Measurements from ENCODE around the gene KCTD13.

Gene KCTD13

GRCh38 chr16:29925781-29926710 lies at the start of gene KCTD13 (continued):
- TF ChIP-seq ZNF596 (tag by site-specific recombination; IDR thresholded peaks at IDR 0.05): peak; percentile 39; the same call in 1 of the 2 replicates
- no peak for TF ChIP-seq ZBTB10 (tag by site-specific recombination; IDR thresholded peaks at IDR 0.05)
- TF ChIP-seq YY1 (tag by site-specific recombination; IDR thresholded peaks at IDR 0.05): 0 out of 2 replicates have a peak, but pooled peaks have one; percentile 60
- peak; percentile 88 for TF ChIP-seq KLF10 (tag by site-specific recombination; IDR thresholded peaks at IDR 0.05)
- peak; percentile 93 for TF ChIP-seq SP2 (tag by site-specific recombination; IDR thresholded peaks at IDR 0.05)
- TF ChIP-seq ZNF792 (tag by site-specific recombination; IDR thresholded peaks at IDR 0.05): no peak; the same call in 1 of the 2 replicates
- no peak for TF ChIP-seq ZNF514 (tag by site-specific recombination; IDR thresholded peaks at IDR 0.05)
- no peak for TF ChIP-seq ELK4 (IDR thresholded peaks at IDR 0.05; ENCODE audit: borderline replicate concordance, low read depth, low read length)
- peak; percentile 80 for TF ChIP-seq ZBTB20 (tag by site-specific recombination; IDR thresholded peaks at IDR 0.05)
- TF ChIP-seq YY2 (tag by site-specific recombination; IDR thresholded peaks at IDR 0.05): no peak
- TF ChIP-seq WT1 (tag by site-specific recombination; IDR thresholded peaks at IDR 0.05): no peak
- TF ChIP-seq GLI4 (tag by site-specific recombination; IDR thresholded peaks at IDR 0.05): 0 out of 2 replicates have a peak, but pooled peaks have one; percentile 56
- TF ChIP-seq ZNF548 (tag by site-specific recombination; IDR thresholded peaks at IDR 0.05): no peak
- TF ChIP-seq ZNF791 (tag by site-specific recombination; IDR thresholded peaks at IDR 0.05): no peak
- no peak for TF ChIP-seq ZNF366 (tag by site-specific recombination; conservative IDR thresholded peaks at IDR 0.05)
- no peak for TF ChIP-seq ZNF558 (tag by site-specific recombination; IDR thresholded peaks at IDR 0.05)
- peak; percentile 48; the same call in 1 of the 2 replicates for TF ChIP-seq OVOL3 (tag by site-specific recombination; IDR thresholded peaks at IDR 0.05)
- TF ChIP-seq, protein P1, sequence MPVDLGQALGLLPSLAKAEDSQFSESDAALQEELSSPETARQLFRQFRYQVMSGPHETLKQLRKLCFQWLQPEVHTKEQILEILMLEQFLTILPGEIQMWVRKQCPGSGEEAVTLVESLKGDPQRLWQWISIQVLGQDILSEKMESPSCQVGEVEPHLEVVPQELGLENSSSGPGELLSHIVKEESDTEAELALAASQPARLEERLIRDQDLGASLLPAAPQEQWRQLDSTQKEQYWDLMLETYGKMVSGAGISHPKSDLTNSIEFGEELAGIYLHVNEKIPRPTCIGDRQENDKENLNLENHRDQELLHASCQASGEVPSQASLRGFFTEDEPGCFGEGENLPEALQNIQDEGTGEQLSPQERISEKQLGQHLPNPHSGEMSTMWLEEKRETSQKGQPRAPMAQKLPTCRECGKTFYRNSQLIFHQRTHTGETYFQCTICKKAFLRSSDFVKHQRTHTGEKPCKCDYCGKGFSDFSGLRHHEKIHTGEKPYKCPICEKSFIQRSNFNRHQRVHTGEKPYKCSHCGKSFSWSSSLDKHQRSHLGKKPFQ (tag by site-specific recombination; IDR thresholded peaks at IDR 0.05): no peak
- no peak for TF ChIP-seq ZNF280C (tag by site-specific recombination; IDR thresholded peaks at IDR 0.05)
- TF ChIP-seq ZNF354C (tag by site-specific recombination; IDR thresholded peaks at IDR 0.05; ENCODE audit: borderline replicate concordance, low read depth): no peak
- TF ChIP-seq ZFP37 (tag by site-specific recombination; IDR thresholded peaks at IDR 0.05): no peak
- TF ChIP-seq ZFP69B (tag by site-specific recombination; IDR thresholded peaks at IDR 0.05): peak; percentile 69
- TF ChIP-seq ZNF521 (tag by site-specific recombination; IDR thresholded peaks at IDR 0.05): no peak
- no peak for TF ChIP-seq ZNF138 (tag by site-specific recombination; IDR thresholded peaks at IDR 0.05; ENCODE audit: borderline replicate concordance)
- TF ChIP-seq ZFP41 (tag by site-specific recombination; IDR thresholded peaks at IDR 0.05; ENCODE audit: borderline replicate concordance): no peak
- TF ChIP-seq EGR2 (tag by site-specific recombination; IDR thresholded peaks at IDR 0.05; ENCODE audit: low read depth): peak; percentile 87
- TF ChIP-seq ZNF629 (tag by site-specific recombination; IDR thresholded peaks at IDR 0.05): peak; percentile 70
- no peak for TF ChIP-seq ZNF19 (tag by site-specific recombination; IDR thresholded peaks at IDR 0.05; ENCODE audit: low read depth)
- no peak for TF ChIP-seq BCL11B (tag by site-specific recombination; IDR thresholded peaks at IDR 0.05; ENCODE audit: low read depth)
- no peak for TF ChIP-seq ZNF670 (tag by site-specific recombination; IDR thresholded peaks at IDR 0.05; ENCODE audit: low read depth)
- no peak for TF ChIP-seq HOXD13 (CRISPR knock-in tag; IDR thresholded peaks at IDR 0.05; ENCODE audit: borderline replicate concordance)
- no peak for TF ChIP-seq ZNF169 (tag by site-specific recombination; IDR thresholded peaks at IDR 0.05)
- TF ChIP-seq KLF17 (tag by site-specific recombination; IDR thresholded peaks at IDR 0.05): no peak
